A204.1 (cell line): ENCODE results near the gene CD300A.
"Not testable (repeated sequence)": the region's sequence is repeated elsewhere in the genome, so short reads cannot be mapped to it uniquely, and the experiment has no call there.

Experiments
- FAIRE-seq: peaks from 2 replicates; lab custom pipeline; 2012; peaks lifted over from hg19 to GRCh38; lab: Jason Lieb, UNC

The CD300A gene

GRCh38 chr17:74478420-74479100, 12.1 kb downstream of the CD300A start:
- no peak for FAIRE-seq

- no peak for FAIRE-seq
These were observed 13.9 kb downstream of the CD300A start for GRCh38 chr17:74480290-74480689.

DNA sequence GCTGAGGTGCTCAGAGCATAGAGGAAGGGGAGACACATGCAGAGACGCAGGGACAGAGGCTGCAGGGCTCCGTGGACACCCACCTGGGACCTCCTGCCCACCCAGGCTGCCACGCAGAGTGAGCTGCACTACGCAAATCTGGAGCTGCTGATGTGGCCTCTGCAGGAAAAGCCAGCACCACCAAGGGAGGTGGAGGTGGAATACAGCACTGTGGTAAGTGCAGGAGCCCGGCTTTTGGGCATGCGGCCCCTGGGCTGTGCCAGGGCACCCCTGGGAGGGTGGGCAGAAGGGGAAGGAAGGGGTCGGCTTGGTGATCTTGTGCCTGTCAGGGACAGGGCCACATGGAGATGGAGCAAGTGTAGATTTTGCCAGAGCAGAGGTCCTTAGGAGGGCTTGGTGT, 15.2 kb downstream of the CD300A start:
- FAIRE-seq, result no peak

DNA sequence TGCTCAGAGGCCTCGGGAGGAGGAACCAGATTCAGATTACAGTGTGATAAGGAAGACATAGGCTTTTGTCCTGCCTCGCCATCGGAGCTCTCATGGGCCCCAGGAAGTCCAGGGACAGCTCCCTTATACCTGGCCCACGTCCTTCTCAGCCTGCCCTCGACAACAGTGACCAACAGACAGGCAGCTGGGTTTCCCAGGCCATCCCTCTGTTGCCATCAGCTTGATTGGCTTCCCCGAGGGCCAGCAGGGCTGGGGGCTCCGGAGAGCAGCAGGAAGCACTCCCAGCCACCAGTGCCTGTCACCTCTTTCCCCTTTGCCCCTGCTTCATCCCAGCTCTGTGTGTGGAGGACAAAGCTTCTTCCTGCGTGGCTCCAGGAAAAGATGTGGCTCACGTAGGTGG, 17.6 kb downstream of the CD300A start:
- FAIRE-seq, result no peak

DNA sequence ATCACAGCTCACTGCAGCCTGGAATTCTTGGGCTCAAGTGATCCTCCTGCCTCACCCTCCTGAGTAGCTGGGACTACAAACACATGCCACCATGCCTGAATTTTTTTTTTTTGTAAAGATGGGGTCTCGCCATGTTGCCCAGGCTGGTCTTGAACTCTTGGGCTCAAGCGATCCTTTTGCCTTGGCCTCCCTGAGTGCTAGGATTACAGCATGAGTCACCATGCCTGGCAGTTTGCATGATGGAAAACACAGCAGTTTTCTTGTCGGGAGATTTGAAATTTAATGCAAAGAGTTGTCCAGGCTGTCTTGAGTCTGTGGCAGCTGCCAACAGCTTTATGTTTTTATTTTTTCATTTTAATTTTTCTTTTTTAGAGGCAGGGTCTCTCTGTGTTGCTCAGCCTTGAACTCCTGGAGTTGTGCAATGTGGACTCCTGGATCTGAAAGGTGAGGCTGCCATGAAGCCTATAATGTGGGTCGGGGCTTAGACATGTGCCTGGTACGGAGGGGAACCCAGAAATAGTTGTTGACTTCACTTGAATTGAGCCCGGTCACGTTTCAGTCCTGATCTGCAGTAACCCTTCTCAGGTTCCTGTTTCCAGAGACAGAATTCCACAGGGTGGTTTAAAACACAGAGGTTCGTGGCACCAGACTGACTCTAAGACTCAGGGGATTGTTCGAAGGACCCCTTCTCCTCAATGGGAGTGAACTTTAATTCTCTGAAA, 18.7 kb downstream of the CD300A start:
- no peak for FAIRE-seq

DNA sequence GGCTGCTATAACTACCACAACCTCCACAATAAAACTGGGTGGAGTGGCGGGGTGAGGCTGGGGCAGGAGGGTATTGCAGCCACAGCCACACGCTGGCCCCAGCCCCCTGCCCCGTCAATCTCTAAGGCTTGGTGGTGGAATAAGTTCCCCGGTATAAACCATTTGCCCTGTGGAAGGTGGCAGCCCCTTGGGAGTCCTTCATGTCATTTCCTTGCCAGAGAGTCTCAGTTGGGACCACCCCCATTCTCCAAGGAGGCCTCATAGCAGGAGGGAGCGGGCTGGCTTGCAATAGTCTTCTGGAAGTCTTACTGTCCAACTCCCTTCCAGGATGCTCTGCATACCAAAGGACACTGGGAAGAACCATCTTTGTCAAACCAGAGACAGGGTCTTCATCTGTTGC, 19.4 kb downstream of the CD300A start:
- FAIRE-seq, result no peak

DNA sequence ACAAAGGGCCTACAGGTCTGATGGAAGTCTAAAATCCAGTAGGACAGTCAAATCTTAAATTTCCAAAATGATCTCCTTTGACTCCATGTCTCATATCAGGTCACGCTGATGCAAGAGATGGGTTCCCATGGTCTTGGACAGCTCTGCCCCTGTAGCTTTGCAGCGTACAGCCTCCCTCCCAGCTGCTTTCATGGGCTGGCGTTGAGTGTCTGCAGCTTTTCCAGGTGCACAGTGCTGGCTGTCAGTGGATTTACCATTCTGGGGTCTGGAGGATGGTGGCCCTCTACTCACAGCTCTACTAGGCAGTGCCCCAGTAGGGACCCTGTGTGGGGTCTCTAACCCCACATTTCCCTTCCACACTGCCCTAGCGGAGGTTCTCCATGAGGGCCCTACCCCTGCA, 21.8 kb downstream of the CD300A start:
- FAIRE-seq, result not testable (repeated sequence)

GRCh38 chr17:74490716-74491115, 24.3 kb downstream of the CD300A start:
- FAIRE-seq, result no peak

- FAIRE-seq, result no peak
These were observed 25.2 kb downstream of the CD300A start for GRCh38 chr17:74491626-74492025.

DNA sequence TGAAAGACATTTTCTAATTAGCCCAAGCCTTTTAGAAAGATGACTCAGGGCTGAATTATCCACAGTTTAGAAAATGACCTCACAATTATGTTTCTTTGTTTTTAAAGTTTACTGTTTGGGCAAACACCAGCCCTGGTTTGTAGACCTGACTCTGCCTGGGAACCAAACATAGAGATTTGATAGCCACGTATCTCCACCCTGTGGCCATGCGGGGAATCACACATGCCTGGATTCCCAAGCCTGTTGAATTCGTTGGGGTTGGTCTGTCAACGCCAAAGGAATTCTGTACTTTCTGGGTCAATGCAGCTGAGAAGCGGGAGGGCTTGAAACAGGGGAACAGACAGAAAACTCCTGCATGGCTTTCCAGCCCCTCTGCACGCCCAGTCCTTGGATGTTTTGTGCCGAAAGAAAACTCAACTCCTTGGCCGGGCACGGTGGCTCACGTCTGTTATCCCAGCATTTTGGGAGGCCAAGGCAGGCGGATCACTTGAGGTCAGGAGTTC, 26.9 kb downstream of the CD300A start:
- FAIRE-seq, result peak; percentile 91

DNA sequence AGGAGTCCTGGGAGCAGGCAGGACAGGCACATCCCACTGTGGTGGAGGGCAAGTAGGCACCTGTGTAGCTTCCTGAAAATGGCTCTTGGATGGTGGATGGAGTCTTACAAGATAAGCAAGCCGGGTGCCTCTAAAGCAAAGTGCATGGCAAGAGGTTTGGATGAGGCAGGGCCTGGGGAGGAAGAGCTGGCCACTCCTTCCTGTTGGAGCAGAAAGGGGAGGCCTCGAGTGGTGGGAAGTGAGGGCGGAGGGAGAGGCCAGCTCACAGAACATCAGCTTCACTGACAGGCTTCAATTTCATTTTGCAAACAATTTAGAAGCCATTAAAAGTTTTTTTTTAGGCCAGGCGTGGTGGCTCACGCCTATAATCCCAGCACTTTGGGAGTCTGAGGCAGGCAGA, 31.0 kb downstream of the CD300A start:
- no peak for FAIRE-seq

DNA sequence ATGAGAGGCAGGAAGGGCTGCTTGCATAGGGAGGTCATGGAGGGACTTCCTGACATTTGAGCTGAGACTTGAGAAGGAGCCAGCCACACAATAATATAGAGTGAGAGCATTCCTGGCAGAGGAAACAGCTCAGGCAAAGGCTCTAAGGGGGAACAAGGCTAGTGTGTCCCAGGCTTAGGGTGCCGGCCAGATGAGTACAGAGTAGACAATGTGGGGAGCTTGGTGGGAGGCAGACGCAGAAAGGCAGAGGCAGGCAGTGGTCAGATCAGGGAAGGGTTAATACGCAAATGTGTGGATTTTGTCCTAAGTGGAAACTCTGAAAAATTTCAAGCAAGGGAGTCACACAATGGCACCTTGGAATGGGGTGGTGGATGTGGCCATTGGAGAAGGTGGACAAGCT, 33.6 kb downstream of the CD300A start:
- no peak for FAIRE-seq

DNA sequence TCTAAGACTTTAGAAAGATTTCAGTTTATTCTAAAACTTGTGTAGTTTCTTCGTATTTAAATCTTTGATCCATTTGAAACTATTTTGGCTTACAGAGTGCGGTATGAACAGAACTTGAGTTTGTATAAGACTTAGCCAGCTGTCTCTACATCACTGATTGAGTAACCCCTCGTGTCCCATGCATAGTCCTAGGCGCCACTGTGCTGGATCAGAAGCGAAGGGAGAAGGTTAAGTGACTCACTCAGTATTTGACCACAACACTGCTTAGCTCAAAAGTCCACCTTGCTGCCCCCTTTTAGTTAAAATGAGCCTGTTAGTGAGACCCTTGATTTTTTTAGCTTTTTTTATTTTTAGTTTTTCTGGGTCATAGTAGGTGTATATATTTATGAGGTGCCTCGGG, 36.4 kb downstream of the CD300A start:
- no peak for FAIRE-seq

DNA sequence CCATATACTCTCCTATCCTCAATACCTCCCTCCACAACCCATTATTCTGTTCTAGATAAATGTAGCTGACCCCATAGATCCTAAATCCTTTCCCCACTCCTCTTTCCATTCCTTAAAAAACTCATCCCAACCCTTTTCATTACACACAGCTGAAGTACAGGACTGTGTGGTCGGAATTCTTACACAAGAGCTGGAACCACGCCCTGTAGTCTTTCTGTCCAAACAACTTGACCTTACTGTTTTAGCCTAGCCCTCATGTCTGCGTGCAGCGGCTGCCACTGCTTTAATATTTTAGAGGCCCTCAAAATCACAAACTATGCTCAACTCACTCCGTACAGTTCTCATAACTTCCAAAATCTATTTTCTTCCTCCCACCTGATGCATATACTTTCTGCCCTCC, 37.5 kb downstream of the CD300A start:
- not testable (repeated sequence) for FAIRE-seq

GRCh38 chr17:74508156-74508555, 41.7 kb downstream of the CD300A start:
- no peak for FAIRE-seq

DNA sequence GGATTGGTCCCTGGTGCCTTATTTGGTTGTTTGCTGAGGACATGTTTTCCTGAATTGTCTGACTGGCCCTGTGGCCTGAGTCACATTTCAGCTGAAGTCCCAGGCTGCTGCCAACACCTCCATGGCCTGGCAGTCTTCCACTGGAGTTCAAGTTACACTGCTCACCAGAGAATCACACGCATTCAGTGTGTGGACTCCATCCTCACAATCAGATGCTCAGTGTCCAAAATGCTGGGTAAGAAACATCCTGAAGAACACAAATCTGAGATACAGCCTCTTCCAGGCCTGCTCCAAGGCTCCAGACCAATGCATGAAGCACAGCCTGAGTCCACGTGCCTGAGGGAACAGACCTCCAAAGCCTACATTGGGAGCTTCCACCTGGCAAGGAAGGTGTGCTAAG, 45.6 kb downstream of the CD300A start:
- no peak for FAIRE-seq

DNA sequence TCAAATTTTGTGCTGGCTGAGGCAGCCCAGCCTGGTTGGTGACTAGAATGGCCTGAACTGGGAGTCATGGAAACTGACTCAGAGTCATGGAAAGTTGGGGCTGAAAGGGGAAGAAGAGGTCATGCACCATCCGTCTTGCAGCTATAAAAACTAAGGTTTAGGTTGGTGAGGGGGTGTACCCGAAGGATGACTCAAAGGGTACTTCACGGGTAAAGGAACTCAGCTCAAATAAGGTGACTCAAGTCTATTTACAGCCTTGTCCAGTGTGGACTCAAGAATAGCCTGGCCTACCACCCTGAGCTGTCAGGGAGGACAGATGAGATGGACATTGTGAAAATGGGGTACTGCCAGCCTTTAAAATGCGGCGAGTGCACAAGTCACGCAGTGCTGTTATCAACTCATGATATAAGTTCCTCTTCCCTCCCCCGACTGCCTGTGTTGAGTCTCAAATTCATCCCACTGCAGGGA, 46.2 kb downstream of the CD300A start:
- no peak for FAIRE-seq

DNA sequence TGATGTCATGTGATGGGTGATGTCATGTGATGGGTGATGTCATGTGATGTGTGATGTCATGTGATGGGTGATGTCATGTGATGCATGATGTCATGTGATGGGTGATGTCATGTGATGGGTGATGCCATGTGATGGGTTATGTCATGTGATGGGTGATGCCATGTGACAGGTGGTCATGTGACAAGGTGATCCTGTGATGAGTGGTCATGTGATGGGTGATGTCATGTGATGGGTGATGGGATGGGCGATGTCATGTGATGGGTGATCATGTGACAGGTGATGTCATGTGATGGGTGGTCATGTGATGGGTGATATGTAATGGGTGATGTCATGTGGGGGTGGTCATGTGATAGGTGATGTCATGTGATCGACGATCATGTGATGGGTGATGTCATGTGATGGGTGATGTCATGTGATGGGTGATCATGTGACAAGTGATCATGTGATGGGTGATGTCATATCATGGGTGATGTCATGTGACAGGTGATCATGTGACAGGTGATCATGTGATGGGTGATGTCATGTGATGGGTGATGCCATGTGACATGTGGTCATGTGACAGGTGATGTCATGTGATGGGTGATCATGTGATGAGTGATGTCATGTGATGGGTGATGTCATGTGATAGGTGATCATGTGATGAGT, 47.7 kb downstream of the CD300A start:
- no peak for FAIRE-seq

DNA sequence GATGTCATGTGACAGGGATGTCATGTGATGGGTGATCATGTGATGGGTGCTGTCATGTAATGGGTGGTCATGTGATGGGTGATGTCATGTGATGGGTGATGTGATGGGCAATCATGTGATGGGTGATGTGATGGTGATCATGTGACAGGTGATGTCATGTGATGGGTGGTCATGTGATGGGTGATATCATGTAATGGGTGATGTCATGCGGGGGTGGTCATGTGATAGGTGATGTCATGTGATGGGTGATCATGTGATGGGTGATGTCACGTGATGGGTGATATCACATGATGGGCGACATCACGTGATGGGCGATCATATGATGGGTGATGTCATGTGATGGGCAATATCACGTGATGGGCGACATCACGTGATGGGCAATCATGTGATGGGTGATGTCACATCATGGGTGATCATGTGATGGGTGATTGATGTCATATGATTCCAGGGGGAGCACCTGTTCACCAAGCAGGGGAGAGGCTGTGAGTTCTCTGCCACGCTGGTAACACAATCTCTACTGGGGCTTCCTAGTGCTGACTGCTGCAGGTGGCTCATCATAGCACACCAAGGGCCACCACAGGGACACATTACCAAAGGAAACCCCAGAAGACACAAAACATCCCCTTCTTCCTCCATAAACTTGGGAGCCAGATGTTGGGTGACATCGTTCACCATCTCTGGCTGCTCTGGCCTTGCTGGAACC, 48.3 kb downstream of the CD300A start:
- no peak for FAIRE-seq

- FAIRE-seq, result no peak
These were observed 49.5 kb downstream of the CD300A start for GRCh38 chr17:74515941-74516340.

- FAIRE-seq, result no peak
These were observed 50.3 kb downstream of the CD300A start for GRCh38 chr17:74516561-74517328.
